ENCODE data around the gene LIX1L. TPM values are rescaled to one million over a fixed set of nuclear protein-coding genes. Genes with fewer than 3 reads are reported as not detected.
A peak's percentile ranks its signal among the peaks of the same experiment; 100 is the strongest.

The LIX1L gene
- total and polyA plus RNA-seq, 2 of the 13 experiments (the other 11 are each of a cell fraction or from before 2014, with no cell fraction given), result 8.1 to 24.9 TPM

DNA sequence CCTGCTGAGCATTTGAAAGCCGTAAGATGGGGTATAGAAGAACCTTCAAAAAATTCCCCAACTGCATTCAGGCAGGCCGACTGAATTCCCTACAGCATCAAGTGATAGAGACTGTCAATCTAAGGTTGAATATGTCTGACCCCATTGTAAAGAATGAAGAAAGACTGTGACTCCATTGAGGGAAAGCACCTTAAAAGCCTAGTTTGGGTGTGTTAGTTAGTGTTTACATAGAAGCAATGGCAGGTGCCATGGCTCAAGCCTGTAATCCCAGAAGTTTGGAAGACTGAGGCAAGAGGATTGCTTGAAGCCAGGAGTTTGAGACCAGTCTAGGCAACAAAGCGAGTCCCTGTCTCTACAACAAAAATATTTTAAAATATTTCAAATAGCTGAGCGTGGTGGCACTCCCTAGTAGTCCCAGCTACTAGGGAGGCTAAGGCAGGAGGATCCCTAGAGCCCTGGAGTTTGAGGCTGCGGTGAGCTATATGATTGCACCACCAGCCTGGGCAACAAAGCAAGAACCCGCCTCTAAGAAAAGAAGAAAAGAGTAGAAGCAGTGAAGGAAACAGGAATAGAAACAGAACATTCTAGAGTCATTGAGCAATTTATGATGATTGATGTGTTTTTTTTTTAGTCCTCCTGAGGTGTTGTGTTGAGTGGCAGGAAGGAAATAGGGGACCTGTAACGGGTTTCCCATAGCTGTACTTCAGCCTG, 22.1 kb upstream of the LIX1L start:
- peaks cover 71% of the 10 kb centered on the region for H3K4me1 ChIP-seq (ENCODE audit: insufficient read depth, low read length)
- H3K79me2 ChIP-seq (ENCODE audit: insufficient read depth, low read length), result no peaks in the 10 kb centered on the region
- H3K4me2 ChIP-seq (ENCODE audit: low read depth, low read length), result no peak overlapping the region
- no peak for ATAC-seq
- 96% methylated on average over 7 of the region's 7 CpGs for WGBS (ENCODE audit: low lambda C conversion rate)
- no peak overlapping the region for H3K4me3 ChIP-seq (replicated peaks in 1 of 3; ENCODE audit: insufficient read depth in 1 of 3, low read depth in 2 of 3, low read length in 3 of 3)
- in situ Hi-C loops (cut with HindIII; ENCODE audit: extremely low pct_ligation_motif_present, low pct_unique_long_range_greater_than_20kb) (loop anchor here (5.0 kb wide), 1 partner anchor 32 kb away; no protein-coding TSS in a partner anchor), intact Hi-C loops (cut with micrococcal nuclease; ENCODE audit: unreplicated experiment) (loop anchor here (5.0 kb wide), 1 partner anchor 88 kb away; no protein-coding TSS in a partner anchor)
- no TSS peak for BruUV-seq (replicated peaks)
- no peak for FAIRE-seq
- no peak overlapping the region for H3K9ac ChIP-seq (ENCODE audit: insufficient read depth, low read depth, low read length)
- H3K36me3 ChIP-seq (replicated peaks in 1 of 2; ENCODE audit: control insufficient read depth in 1 of 2, insufficient read depth in 2 of 2, low read length in 2 of 2), result no peaks in the 10 kb centered on the region
- no peaks in the 10 kb centered on the region for H4K20me1 ChIP-seq (ENCODE audit: insufficient read depth, low read length)
- no peaks in the 10 kb centered on the region for H3K27me3 ChIP-seq (ENCODE audit: control insufficient read depth in 1 of 2, insufficient read depth in 2 of 2, low read length in 2 of 2)
- no peak overlapping the region for H3K27ac ChIP-seq (ENCODE audit: extremely low read length, insufficient read depth, low read length)
- no peaks in the 10 kb centered on the region for H3K9me3 ChIP-seq (ENCODE audit: low read length)
- CTCF ChIA-PET (ENCODE audit: low intra/inter-chr PET ratio, low total read pairs), result interaction anchor here (4.4 kb wide), 1 partner anchor 27 kb away, joined by 60 read pairs; no protein-coding TSS in a partner anchor
- H2AFZ ChIP-seq (ENCODE audit: low read length), result no peak overlapping the region
- no peak for TF ChIP-seq NPAS2 (CRISPR knock-in tag; IDR thresholded peaks at IDR 0.05; ENCODE audit: borderline replicate concordance)
- no peak for TF ChIP-seq ZNF207 (IDR thresholded peaks at IDR 0.05; ENCODE audit: borderline replicate concordance)
- TF ChIP-seq TP53 (CRISPR knock-in tag; conservative IDR thresholded peaks at IDR 0.05), result no peak
- TF ChIP-seq TBL1XR1 (IDR thresholded peaks at IDR 0.05; ENCODE audit: borderline replicate concordance, low read length, partially characterized antibody), result no peak
- TF ChIP-seq GABPA (IDR thresholded peaks at IDR 0.05; ENCODE audit: low read depth, low read length), result no peak
- peak; percentile 4; the same call in 1 of the 2 replicates for TF ChIP-seq GABPA (CRISPR knock-in tag; IDR thresholded peaks at IDR 0.05; ENCODE audit: low read depth)
- no peak for TF ChIP-seq CEBPB (IDR thresholded peaks at IDR 0.05; ENCODE audit: borderline replicate concordance, low read depth, low read length)
- POLR2A ChIA-PET, result interaction anchor here (0.6 to 2.9 kb wide), 7 partner anchors 11 to 72 kb away, joined by 3 to 9 read pairs (median 4); partner anchors contain the start of genes ANKRD34A, POLR3GL and RBM8A
- DNase-seq (ENCODE audit: low spot score), result no peak

All from HepG2 (cell line).